Stimulated activated CD4-positive, alpha-beta T cell treated with anti-CD3 and anti-CD28 coated beads, Interleukin-1b, Interleukin-23, amount 100 ng/mL, for 4 hours (primary cell): ENCODE data around the gene TMEM82.

Experiments used
- DNase-seq, 2 donors: peaks; one replicate each; pipeline ENCODE4 v3.0.0-alpha.2; 2020; ENCODE audit warnings: low read depth in 2 of 2

The TMEM82 gene

GRCh38 chr1:15785683-15786082 lies 43.4 kb downstream of the TMEM82 start:
- DNase-seq = no peak

GRCh38 chr1:15786581-15786980 lies 44.3 kb downstream of the TMEM82 start:
- DNase-seq = no peak

DNA sequence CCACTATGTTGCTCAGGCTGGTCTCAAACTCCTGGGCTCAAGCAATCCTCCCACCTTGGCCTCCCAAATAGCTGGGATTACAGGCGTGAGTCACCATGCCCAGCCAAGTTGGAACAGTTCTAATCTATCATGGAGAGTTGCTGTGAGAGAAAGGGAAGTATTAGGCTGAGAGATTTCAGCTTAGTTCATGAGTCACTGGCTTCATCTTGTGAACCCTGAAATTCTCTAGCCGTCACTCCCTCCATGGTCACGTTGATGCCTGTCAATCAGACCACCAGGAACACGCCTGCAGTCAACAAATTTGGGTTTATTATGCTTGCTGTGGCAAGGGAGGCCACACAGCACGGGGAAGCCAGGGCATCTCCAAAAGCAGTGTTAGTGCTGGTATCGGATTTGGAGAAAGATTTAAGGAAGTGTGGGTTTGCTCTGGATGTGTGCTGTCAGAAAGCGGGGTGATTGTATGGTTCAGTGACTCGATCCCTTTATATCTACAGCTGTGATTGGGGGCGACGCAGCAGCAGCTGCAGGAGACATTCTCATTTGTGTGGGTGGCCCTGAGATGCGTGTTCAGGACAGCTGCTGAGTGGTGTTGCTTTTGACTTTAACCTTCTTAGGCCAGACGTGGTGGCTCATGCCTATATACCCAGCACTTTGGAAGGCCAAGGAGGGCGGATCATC lies 46.5 kb downstream of the TMEM82 start:
- DNase-seq = no peak

- DNase-seq = no peak
Measured at GRCh38 chr1:15796086-15796462, 53.8 kb downstream of the TMEM82 start.
